Skeletal muscle satellite cell (primary cell): ENCODE measurements around the gene CHIT1.

Experiments used
- H3K27me3 ChIP-seq: 2 replicates; pipeline ENCODE4 v1.7.0; 2013; ENCODE audit warnings: low read length; ENCODE audit not compliant: control insufficient read depth, insufficient read depth
- H3K36me3 ChIP-seq: 2 replicates; pipeline ENCODE4 v1.7.0; 2013; ENCODE audit warnings: mild to moderate bottlenecking, control low read depth, low read length; ENCODE audit not compliant: insufficient read depth
- H3K4me1 ChIP-seq: 2 replicates; pipeline ENCODE4 v1.7.0; 2013; ENCODE audit warnings: low read length; ENCODE audit not compliant: control insufficient read depth, insufficient read depth
- H3K4me2 ChIP-seq: 2 replicates; pipeline ENCODE4 v1.7.0; 2013; ENCODE audit warnings: mild to moderate bottlenecking, low read length
- H3K4me3 ChIP-seq: 2 replicates; pipeline ENCODE4 v1.7.0; 2013; ENCODE audit warnings: low read length
- H3K9ac ChIP-seq: 2 replicates; pipeline ENCODE4 v1.7.0; 2013; ENCODE audit warnings: mild to moderate bottlenecking, low read depth, low read length, moderate library complexity
- H3K9me3 ChIP-seq: replicated peaks from 2 replicates; pipeline ENCODE4 v1.7.0; 2013; ENCODE audit warnings: mild to moderate bottlenecking, control low read depth, low read length

CHIT1 gene

GRCh38 chr1:203170625-203171330 lies 58.7 kb downstream of the CHIT1 start:
- H3K9ac ChIP-seq, result no peak overlapping the region
- H3K4me2 ChIP-seq, result no peak overlapping the region
- peaks cover 31% of the 10 kb centered on the region for H3K4me1 ChIP-seq
- H3K4me3 ChIP-seq, result no peak overlapping the region
- no peaks in the 10 kb centered on the region for H3K9me3 ChIP-seq
- H3K27me3 ChIP-seq, result no peaks in the 10 kb centered on the region
- H3K36me3 ChIP-seq, result no peaks in the 10 kb centered on the region

GRCh38 chr1:203169770-203170520 lies 59.5 kb downstream of the CHIT1 start:
- no peaks in the 10 kb centered on the region for H3K9me3 ChIP-seq
- no peaks in the 10 kb centered on the region for H3K36me3 ChIP-seq
- H3K4me2 ChIP-seq, result no peak overlapping the region
- peaks cover 23% of the 10 kb centered on the region for H3K4me1 ChIP-seq
- no peaks in the 10 kb centered on the region for H3K27me3 ChIP-seq
- no peak overlapping the region for H3K9ac ChIP-seq
- no peak overlapping the region for H3K4me3 ChIP-seq

GRCh38 chr1:203168991-203169390 lies 60.5 kb downstream of the CHIT1 start:
- no peaks in the 10 kb centered on the region for H3K27me3 ChIP-seq

GRCh38 chr1:203168256-203168786 lies 61.2 kb downstream of the CHIT1 start:
- Histone ChIP-seq H3K4me3 (no peak overlapping the region), H3K9me3 (no peaks in the 10 kb centered on the region), H3K4me1 (peaks cover 10% of the 10 kb centered on the region), H3K4me2 (no peak overlapping the region), H3K9ac (no peak overlapping the region), H3K27me3 (no peaks in the 10 kb centered on the region), H3K36me3 (no peaks in the 10 kb centered on the region)

More at GRCh38 chr1:203168991-203169390, 60.5 kb downstream of the CHIT1 start:
- no peaks in the 10 kb centered on the region for H3K9me3 ChIP-seq
- H3K36me3 ChIP-seq, result no peaks in the 10 kb centered on the region
- no peak overlapping the region for H3K9ac ChIP-seq
- no peak overlapping the region for H3K4me2 ChIP-seq
- H3K4me1 ChIP-seq, result peaks cover 17% of the 10 kb centered on the region
- H3K4me3 ChIP-seq, result no peak overlapping the region

GRCh38 chr1:203167913-203168200 lies 61.6 kb downstream of the CHIT1 start:
- H3K9me3 ChIP-seq, result no peaks in the 10 kb centered on the region
- H3K4me3 ChIP-seq, result no peak overlapping the region
- no peak overlapping the region for H3K9ac ChIP-seq
- no peak overlapping the region for H3K4me2 ChIP-seq
- no peaks in the 10 kb centered on the region for H3K27me3 ChIP-seq
- no peaks in the 10 kb centered on the region for H3K36me3 ChIP-seq
- peaks cover 6% of the 10 kb centered on the region for H3K4me1 ChIP-seq

- H3K36me3 ChIP-seq, result no peaks in the 10 kb centered on the region
- no peak overlapping the region for H3K4me2 ChIP-seq
- H3K4me3 ChIP-seq, result no peak overlapping the region
- no peaks in the 10 kb centered on the region for H3K9me3 ChIP-seq
- no peaks in the 10 kb centered on the region for H3K27me3 ChIP-seq
- no peak overlapping the region for H3K9ac ChIP-seq
- H3K4me1 ChIP-seq, result no peaks in the 10 kb centered on the region
Measured at GRCh38 chr1:203167026-203167912, 62.2 kb downstream of the CHIT1 start.

- Histone ChIP-seq H3K27me3 (no peaks in the 10 kb centered on the region), H3K9ac (no peak overlapping the region), H3K9me3 (no peaks in the 10 kb centered on the region), H3K4me1 (no peaks in the 10 kb centered on the region), H3K36me3 (no peaks in the 10 kb centered on the region), H3K4me3 (no peak overlapping the region), H3K4me2 (no peak overlapping the region)
Measured at GRCh38 chr1:203166192-203166940, 63.1 kb downstream of the CHIT1 start.
